Inferior parietal cortex (tissue), 1 donor: Measurements from ENCODE around the gene SLC9A2.
A peak's percentile ranks its signal among the peaks of the same experiment; 100 is the strongest.

Experiments used
- DNase-seq: peaks from one replicate; pipeline ENCODE4 v3.0.0-alpha.2; 2016; ENCODE audit errors: extremely low spot score

The SLC9A2 gene

DNA sequence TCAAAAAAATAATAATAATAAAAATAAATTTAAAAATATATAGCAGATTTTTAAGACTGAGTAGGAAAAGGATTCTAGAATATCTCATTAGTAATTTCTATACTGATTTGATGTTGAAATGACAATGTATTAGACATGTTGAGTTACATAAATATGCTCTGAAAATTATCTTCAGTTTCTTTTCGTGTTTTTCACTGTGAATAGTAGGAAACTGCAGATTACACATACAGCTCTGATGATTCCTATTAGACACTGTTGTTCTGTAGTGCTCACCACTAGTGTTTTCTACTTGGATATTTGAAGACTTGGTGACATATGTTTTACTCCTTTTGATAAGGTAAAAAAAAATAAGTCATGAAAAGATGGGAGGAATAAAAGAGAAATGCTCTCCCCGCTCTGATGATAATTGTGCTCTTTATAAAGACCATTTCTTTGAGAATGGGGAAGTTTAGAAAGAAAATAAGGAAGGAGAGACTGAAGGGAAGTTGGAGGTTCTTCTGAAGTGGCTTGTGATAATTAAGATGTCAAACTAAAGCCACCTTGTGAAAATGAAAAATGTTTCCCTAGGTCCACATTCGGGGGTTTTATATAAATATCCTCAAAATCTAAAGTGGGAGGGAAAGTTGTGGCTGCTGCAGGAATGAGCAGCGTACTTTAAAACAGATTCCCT, 52.9 kb downstream of the SLC9A2 start:
- DNase-seq: no peak

- DNase-seq: no peak
Observed at GRCh38 chr2:102674370-102674769, 55.0 kb downstream of the SLC9A2 start.

DNA sequence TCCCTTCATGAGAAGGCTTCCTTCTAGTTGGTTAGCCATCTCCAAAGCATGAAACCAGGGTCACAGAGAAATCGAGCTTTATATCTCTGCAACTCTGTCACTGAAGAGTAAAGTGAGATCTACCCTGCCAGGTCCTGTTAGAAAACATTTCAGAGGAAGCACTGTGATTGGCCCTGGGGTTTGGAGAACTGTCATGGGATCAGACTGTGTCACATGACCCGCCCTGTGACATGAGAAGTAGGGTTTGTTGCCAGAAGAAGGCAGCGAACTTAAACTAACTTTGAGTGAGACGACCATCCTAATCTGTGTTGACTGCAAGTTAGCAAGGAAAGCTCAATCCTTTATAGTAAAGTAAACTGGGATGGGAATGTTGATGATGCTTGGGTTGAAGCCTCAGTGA, 55.5 kb downstream of the SLC9A2 start:
- no peak for DNase-seq

GRCh38 chr2:102677244-102678215, 58.2 kb downstream of the SLC9A2 start:
- no peak for DNase-seq

DNA sequence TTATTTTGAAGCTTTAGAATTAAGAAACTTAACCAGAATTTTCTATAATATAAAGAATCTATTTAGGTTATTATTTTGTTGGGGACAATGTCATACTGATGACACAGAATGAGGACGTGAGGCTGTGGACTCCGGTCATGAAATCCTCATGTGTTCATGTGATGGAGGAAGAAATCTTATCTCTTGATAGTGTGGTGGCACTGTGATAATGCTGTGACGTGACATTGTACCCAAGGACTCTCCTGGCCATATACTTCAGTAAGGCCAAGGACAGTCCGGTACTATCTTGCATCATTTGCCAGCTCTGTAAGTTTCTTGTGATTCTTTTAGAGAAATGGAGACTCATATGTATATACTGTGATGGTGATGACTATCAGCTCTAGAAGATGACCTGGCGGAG, 59.1 kb downstream of the SLC9A2 start:
- no peak for DNase-seq

DNA sequence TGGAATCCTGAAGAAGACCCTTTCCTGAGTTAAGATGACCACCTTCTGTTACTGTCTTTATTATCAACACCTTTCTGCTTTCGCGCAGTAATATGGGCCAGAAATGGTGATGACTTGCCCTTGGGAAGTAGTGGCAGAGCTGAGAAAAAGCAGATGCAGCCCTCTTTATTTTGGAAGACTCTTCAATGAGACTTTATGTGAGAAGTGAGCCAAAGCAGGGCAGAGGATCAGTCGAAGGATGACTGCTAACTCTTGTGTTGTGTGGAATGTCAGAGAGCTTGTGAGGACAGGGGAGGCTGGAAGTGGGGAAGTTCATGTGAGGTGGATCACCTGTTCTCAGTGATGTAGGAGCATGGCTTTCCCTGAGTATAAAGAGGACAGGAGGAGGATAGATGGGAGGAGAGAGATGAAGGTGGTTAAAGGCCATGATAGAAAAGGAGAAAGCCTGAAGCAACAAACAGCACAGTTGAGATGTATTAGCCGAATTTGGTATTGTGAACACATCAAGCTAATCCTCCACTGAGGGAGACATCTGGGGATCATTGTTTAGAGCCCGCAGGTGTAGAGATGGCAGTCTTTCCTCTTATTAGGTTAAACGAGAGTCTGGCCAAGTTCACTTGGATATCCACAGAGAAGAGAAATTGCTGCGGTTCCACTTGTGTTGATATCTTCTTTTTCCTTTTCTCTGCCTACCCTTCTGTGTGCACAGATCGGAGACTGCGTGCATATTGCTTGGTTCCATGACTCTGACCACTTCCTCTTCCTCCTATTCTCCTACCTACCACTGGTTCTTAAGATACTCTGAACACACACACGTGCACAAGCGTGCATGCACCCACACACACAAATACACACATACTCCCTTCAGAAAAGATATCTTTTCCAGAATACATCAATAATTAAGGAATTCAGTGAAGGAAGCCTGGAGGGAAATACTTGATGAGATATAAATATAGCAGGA, 67.4 kb downstream of the SLC9A2 start:
- no peak for DNase-seq

GRCh38 chr2:102690012-102690411, 70.7 kb downstream of the SLC9A2 start:
- no peak for DNase-seq

DNA sequence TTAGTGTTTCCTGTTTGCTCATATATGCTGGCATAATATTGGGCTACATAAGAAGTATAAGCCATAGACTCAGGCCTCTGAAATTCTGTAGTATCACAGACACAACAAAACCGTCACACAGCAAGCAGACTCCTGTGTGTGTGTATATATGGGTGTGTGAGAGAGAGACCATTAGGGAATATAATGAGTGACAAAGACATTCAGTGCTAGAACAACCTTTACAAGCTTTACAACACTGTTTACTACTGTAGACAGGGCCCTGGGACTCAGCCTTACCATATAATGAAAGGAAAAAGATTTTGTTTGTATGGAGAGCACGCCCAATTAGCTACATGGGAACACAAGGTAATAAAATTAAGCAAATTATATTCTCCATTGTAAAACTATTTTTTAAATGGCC, 77.1 kb downstream of the SLC9A2 start:
- no peak for DNase-seq

- no peak for DNase-seq
Observed at GRCh38 chr2:102698369-102699111, 79.2 kb downstream of the SLC9A2 start.

- DNase-seq: no peak
Observed at GRCh38 chr2:102703305-102703704, 84.0 kb downstream of the SLC9A2 start.

GRCh38 chr2:102703748-102704147, 84.4 kb downstream of the SLC9A2 start:
- peak; percentile 32 for DNase-seq

DNA sequence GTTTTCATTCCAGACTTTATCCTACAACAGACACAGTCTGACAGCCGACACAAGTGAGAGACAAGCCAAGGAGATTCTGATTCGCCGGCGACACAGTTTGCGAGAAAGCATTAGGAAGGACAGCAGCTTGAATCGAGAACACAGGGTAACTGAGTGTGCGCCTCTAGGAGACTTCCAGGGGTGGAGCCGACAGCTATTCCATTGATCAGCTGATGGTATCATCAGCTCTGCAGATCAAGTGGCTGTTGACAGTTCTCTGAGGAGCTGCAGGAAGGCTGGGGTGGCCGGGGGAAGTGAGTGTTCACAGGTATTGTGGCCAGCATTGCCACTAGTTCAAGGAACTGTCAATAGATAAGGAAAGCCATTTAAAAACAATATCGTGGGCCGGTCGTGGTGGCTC, 85.2 kb downstream of the SLC9A2 start:
- DNase-seq: no peak

DNA sequence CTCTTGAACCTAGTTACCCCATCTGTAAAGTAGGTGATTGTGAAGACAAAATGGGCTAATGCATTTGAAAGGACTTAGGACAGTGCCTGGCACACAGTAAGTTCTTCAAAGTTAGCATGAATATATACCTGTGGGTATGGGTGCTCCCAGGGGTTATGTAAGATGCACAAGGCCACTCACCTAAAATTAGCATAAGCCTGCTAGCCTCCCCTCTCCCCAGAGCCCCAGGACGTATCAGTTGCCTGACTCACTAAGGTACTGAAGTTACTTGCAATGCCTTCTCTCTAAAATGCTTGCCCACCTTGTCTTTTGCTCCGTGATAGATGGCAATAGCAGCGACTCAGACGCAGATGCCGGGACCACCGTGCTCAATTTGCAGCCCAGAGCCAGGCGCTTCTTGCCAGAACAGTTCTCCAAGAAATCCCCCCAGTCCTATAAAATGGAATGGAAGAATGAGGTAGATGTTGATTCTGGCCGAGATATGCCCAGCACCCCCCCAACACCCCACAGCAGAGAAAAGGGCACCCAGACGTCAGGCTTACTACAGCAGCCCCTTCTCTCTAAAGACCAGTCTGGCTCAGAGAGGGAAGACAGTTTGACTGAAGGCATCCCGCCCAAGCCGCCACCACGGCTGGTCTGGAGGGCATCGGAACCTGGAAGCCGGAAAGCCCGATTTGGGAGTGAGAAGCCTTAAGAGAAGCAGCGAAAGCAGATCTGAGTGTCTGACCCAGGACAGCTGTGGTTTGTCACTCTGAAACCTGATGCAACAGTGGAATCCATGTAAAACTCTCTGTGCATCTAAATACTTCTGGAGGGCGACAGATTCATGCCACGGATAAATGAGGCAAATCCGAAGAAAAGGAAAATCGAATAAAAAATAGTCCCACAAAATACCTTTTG, 88.7 kb downstream of the SLC9A2 start:
- DNase-seq: no peak

DNA sequence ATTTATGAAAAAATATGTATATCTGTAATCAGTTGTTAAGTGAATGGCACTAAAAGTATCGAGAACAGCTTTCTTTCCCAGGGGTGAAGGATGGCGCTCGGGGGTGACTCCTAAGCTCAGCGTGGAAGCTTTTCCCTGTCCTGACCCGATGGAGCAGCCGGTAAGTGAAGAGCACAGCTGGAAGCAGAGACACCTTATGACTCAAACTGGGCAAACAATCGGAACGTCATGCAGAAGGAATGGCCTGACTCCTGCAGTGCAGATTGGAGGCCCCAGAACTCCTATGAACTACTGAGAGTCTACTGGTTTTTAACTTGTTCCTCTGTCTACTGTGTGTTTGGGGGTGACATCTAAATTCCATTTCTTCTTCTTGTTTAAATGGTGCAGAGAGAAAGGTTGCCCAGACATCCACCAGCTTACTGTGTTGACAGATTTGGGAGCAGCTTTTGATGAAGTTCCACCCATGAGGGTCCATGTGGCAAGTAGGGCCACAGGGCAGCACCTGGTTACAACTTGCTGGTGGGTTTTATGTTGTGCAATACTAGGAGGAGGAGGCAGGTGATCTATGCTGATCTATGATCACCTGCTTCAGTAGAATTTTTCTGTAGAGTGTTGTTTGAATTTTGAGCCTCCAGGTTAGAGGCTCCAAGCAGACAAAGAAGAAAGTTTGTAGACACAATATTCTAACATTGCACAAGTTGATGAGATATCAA, 89.7 kb downstream of the SLC9A2 start:
- DNase-seq: no peak

- DNase-seq: no peak
Observed at GRCh38 chr2:102717308-102718018, 98.1 kb downstream of the SLC9A2 start.

DNA sequence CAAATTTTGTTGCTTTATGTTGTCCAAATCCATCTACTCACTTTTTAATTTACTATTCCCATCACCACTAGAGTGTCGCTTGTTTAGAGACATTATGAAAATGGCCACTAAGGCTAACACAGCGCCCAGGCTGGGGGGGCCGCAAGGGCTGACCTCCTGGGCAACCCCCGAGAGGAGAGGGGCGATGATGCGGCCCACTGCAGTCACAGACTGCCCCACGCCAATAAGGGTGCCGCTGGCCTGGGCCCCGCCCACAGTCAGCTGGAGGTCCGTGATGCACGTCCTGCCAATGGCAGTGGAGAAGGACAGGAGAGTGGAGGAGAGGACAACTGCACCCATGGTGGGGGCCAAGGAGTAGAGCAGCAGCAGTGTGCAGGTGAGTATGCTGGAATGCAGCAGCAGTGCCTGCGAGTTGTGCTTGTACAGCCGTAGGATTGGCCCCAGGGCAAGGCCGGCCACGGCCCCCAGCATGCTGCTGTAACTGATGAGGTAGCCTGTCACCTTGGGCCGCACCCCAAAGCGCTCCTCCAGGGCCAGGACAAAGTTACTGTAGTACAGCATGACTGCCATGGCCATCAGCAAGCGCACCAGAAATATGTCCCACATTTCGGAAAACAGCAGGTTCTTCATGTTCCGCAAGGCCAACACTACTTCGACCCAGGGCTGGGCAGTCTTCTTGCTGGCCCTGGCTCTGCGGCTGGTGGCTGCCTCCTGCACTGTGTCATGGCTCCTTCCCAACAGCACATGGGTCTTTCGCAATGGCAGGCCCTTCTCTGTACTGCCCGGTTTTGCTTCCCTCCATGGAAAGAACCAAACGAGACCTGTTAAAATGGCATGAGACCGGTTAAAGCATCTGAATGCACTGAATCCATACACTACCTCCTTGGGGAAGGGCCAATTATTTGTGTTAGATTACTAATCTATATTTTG, 99.3 kb downstream of the SLC9A2 start:
- no peak for DNase-seq

DNA sequence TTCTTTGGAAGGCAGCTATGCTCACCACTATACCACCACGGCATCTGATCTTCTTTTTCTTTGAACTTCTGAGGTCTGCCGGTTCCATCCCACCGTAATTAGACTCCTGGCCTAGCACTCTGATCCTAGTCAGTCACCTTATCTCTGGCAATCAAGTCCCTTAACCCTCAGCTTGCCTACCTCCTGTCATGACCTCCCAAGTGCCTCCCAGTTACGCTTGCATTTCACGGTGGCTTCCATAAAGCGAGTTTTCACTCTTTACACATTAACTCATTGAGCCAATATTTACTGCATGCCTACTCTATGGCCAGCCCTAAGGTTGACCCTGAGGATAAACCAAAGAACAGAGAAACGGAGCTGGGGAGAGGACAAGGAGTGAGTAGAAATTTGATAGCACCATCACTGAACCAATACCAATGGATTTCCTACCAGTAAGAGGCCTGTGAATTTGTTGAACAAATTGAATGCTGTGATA, 104.7 kb downstream of the SLC9A2 start:
- no peak for DNase-seq

DNA sequence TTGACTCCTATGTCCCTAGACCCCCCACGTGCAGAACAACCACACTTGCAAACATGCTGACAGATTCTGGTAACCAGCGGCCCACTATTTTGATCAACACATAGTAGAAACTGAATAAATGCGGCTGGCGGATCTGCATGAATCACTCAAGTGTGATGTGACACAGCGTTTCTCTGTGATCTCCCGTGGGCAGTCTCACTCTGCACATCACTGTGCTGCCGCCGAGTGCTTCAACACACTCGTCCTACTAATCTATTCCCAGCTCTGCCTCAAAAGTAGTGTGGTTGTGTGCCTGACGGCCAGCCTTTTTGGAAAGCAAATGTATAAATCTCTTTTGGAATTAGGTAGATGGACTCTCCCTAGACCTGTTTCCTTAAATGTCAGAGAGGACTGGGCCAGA, 105.2 kb downstream of the SLC9A2 start:
- DNase-seq: no peak
